Myometrial cell (primary cell): Measurements from ENCODE around the gene KIFC3. TPM values are rescaled to one million over a fixed set of nuclear protein-coding genes. Genes with fewer than 3 reads are reported as not detected.

Experiments used
- total RNA-seq: library from RNA; depleted of rRNA; stranded (reverse); fragments of >200 nt; gene quantifications from 2 replicates; pipeline ENCODE4 v1.2.3, GENCODE V29; 2015

The KIFC3 gene, protein sequence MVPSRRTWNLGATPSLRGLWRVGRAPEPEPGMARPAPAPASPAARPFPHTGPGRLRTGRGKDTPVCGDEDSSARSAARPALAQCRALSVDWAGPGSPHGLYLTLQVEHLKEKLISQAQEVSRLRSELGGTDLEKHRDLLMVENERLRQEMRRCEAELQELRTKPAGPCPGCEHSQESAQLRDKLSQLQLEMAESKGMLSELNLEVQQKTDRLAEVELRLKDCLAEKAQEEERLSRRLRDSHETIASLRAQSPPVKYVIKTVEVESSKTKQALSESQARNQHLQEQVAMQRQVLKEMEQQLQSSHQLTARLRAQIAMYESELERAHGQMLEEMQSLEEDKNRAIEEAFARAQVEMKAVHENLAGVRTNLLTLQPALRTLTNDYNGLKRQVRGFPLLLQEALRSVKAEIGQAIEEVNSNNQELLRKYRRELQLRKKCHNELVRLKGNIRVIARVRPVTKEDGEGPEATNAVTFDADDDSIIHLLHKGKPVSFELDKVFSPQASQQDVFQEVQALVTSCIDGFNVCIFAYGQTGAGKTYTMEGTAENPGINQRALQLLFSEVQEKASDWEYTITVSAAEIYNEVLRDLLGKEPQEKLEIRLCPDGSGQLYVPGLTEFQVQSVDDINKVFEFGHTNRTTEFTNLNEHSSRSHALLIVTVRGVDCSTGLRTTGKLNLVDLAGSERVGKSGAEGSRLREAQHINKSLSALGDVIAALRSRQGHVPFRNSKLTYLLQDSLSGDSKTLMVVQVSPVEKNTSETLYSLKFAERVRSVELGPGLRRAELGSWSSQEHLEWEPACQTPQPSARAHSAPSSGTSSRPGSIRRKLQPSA
- 38.3 and 44.1 TPM in 2 replicates for total RNA-seq

DNA sequence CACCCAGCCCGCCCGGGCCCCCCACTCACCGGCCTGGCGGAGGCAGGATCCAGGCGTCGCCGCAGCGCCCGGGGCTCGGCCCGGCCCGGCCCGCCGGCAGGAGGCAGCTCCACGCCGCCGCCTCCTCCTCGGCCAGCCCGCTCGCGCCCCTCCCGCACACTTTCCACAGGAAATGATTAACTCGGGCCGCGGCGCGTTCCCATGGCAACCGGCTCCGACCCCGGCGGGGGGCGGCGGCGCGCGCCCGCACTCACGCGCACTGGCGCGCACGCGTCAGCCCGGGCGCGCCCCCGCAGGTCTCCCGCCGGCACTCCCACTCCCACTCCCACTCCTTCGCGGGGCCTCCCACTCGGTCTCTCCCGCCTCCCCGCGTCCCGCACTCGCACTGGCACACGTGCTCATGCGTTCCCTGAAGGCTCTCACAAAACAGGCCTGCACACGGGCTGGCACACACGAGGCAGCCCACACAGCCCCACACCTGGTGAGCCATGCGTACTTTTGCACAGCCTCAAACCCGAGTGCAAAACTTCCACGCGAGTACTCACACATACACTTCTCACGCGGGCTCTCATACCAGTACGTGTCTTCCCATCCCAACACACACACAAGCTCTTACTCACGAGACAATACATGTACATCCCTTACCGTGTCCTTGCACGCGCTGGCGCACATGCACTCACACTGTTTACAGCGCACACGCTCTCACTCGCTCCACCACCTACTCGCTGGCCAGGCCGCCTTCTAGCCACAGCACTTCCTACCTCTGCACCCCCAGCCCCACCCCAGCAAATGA is at the start of gene KIFC3:
TSS of gene KIFC3 (minus strand) at position 151 of the 793 bp plus-strand sequence. CDS start 4,248 bp downstream, outside the sequence.

DNA sequence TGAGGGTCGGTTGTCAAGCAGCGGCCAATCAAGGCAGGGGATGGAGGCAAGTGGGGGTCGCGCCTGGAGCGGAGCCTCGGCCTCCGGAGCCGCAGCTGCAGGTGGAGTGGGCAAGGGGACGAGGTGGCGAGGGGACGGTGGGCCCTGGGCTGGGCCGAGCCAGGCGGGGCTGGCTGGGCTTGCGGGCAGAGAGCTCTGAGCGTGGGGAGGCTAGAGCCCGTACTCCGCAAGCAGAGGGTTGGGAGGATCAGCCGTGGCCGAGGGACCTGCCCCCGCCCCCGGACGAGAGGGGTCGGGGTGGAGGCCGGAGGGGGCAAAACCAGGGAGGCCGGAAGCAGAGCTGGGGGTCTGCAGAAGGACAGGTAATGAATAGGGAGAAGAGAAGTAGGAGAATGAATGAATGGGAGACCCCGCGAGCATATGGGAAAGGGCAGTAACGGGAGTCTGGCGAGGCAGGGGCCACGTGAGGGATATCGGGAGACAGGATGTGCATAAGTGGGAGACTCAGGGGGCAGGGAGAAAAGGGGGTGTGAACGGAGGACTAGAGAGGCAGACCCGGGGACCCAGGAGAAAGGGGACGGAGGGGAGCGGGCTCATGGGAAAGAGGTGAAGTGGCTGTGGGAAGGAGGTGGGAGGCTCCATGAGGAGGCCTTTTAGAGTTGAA is 66.4 kb downstream of the KIFC3 start, which contains the start of gene KATNB1:
TSS of gene KATNB1 (plus strand) at position 16 of the 664 bp plus-strand sequence. CDS start 1,474 bp downstream, outside the sequence.

Other genes starting within 250 kb of the KIFC3 start
- gene ADGRG1, start 173.9 kb downstream of the KIFC3 start, total RNA-seq: under 0.01 TPM in 2 replicates
- gene ADGRG3, start 134.2 kb downstream of the KIFC3 start, total RNA-seq: not detected in 2 replicates
- gene DRC7, start 107.7 kb downstream of the KIFC3 start, total RNA-seq: not detected in 2 replicates
- gene KATNB1, start 66.7 kb downstream of the KIFC3 start, total RNA-seq: 34.6 and 40.9 TPM in 2 replicates
- gene CNGB1, start 168.6 kb upstream of the KIFC3 start, total RNA-seq: not detected in 2 replicates
- gene ZNF319, start 198.2 kb upstream of the KIFC3 start, total RNA-seq: 3.0 and 4.9 TPM in 2 replicates
- 11.0 and 24.3 TPM in 2 replicates for gene USB1, start 198.9 kb upstream of the KIFC3 start, total RNA-seq
- gene MMP15, start 223.3 kb upstream of the KIFC3 start, total RNA-seq: 0.18 TPM in 1 of 2 replicates, not detected in the other